GM21390 (cell line): ENCODE measurements around the gene TRIM5.
"Not testable (repeated sequence)": the region's sequence is repeated elsewhere in the genome, so short reads cannot be mapped to it uniquely, and the experiment has no call there.

Source experiments
- ATAC-seq: cut with Tn5 transposase; IDR thresholded peaks from one replicate; pipeline ENCODE4 v1.9.1; 2021; ENCODE audit not compliant: unreplicated experiment

TRIM5 gene, protein sequence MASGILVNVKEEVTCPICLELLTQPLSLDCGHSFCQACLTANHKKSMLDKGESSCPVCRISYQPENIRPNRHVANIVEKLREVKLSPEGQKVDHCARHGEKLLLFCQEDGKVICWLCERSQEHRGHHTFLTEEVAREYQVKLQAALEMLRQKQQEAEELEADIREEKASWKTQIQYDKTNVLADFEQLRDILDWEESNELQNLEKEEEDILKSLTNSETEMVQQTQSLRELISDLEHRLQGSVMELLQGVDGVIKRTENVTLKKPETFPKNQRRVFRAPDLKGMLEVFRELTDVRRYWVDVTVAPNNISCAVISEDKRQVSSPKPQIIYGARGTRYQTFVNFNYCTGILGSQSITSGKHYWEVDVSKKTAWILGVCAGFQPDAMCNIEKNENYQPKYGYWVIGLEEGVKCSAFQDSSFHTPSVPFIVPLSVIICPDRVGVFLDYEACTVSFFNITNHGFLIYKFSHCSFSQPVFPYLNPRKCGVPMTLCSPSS

DNA sequence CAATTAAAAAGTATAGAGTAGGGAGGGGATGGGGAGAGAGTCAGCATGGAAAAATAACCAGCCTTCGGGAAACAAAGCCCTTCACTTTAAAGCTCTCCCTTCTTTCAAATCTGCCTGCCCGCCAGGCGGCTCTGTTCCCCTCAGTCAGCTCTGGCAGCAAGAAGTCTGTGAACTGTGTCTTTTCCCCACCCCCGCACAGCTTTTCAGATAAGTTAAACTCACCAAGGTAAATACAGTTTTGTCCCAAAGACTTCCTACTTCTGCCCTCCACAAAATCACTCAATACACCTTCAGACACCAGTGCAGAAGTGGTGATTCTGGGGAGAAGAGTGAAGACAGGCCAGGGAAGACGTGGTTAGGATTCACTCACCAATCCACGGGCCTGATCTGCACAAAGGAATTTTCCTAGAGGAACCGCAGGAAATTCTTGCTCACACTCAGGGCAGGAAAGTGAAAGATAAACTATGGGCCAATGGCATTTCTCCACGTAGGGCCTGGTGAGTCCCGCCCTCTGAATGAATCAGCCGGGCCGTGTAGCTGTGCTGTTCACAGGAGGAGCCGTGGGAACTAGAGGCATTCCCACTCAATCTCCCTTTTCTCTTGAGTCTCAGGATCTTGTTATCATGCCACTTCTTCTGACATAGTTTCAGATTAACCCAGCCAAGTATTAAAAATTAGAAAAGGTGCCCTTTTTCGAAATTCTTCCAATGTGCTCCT, at the start of gene TRIM5:
TSS of gene TRIM5 (minus strand) at position 429 of the 717 bp plus-strand sequence. CDS start 4,897 bp downstream, outside the sequence.
- ATAC-seq = peak; percentile 75

DNA sequence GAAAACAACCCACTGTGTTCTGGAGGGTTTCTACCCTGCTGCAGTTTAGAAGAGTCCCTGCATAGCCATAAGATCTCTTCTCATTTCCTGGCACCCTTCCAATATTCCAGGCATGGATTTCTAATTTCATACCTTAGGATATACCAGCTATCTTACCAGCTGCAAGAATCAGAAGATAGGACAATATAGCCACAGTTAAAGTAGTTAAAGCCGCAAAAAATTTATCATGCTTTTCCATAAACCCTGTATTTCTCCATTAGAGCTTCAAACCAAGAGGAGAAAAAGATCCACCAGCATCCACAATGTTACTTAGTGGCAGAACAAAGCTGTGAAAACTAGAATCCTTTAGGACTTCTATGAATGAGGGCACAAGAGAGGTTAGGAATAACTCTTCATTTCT, 42.8 kb upstream of the TRIM5 start:
- ATAC-seq = no peak

- ATAC-seq = no peak
These were observed 41.5 kb upstream of the TRIM5 start for GRCh38 chr11:5726351-5726750.

DNA sequence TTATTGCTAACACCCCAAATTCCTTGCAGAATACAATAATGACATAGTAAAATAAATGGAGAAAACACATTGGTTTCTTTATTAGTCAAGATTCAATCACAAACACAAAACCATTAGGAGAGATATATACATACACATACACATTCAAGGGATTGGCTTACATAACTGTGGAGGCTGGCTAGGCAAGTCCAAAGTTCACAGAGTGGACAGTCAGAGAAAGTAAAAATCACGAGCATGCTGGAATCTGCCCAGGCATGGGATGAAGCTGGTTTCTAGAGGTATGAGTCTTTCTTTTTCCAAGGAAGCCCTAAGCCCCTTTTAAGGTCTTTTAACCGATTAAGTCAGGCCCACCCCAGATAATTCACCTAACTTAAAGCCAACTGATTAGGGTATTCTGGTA, 37.7 kb upstream of the TRIM5 start:
- no peak for ATAC-seq

DNA sequence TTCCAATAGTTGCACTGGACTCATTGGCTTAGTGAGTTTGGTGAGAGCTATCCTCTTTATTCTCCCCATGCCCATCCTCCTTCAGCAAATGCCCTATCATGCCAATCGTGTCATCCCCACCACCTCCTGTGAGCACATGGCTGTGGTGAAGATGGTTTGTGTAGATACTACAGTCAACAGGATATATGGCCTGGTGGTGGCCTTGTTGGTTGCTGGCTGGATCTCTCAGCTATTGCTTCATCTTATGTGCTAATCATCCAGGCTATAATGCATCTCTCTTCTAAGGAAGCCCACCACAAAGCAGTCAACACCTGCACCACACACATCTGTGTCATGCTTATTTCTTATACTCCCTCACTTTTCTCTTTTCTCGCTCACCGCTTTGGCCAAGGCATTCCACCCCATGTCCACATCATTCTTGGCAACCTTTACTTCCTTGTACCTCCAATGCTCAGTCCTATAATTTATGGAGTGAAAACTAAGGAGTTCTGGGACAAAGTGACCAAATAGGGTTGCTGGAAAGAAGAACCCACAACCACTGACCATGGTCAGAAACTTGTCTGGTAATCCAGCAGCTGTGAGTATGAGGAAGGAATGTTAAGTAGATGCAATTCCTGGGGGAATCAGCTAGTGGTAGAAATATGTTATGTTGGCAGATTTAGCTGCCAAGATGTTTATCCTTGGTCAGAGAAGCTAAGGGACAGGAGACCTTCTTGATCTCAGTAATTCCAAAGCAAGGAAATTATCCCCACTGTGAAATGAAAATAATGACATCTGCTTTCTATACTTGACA, 35.0 kb upstream of the TRIM5 start:
- no peak for ATAC-seq

DNA sequence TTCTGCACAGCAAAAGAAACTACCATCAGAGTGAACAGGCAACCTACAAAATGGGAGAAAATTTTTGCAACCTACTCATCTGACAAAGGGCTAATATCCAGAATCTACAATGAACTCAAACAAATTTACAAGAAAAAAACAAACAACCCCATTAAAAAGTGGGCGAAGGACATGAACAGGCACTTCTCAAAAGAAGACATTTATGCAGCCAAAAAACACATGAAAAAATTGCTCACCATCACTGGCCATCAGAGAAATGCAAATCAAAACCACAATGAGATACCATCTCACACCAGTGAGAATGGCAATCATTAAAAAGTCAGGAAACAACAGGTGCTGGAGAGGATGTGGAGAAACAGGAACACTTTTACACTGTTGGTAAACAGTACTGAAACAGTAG, 31.6 kb upstream of the TRIM5 start:
- not testable (repeated sequence) for ATAC-seq

DNA sequence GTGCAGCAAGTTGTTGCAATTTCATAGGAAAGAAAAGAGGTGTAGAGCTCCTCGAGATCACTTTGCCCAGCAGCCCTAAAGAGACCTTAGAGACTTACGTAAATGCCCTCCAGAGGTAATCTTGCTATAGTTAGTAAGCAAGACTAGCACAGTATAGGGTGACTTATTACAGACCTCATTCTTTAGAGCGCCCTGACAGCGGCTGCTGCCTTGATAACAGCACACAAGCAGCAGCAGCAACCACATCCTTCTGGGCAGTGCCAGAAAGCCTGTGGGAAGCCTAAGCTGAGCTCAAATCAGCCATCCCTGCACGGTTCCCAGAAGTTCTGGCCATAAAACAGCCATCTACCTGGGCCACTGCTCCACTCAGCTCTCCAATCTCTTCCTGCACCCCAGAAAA, 28.8 kb upstream of the TRIM5 start:
- ATAC-seq = no peak

DNA sequence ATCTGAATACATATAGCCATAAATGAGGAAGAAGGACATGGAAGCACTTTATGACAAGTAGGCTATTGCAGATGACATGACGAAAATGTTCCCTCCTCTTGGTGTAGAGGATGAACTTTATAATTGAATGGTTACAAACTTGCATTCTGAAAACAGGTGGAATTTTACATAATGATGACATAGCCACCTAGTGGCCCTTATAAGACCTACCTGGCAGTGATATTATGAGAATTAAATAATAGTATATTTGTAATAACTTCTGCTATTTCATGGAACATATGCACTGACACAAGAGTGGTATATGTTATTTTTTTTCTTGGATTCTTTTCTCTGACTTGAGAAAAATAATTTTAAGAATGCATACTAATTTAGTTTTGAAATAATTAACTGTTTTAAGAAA, 27.6 kb upstream of the TRIM5 start:
- ATAC-seq = peak; percentile 49

DNA sequence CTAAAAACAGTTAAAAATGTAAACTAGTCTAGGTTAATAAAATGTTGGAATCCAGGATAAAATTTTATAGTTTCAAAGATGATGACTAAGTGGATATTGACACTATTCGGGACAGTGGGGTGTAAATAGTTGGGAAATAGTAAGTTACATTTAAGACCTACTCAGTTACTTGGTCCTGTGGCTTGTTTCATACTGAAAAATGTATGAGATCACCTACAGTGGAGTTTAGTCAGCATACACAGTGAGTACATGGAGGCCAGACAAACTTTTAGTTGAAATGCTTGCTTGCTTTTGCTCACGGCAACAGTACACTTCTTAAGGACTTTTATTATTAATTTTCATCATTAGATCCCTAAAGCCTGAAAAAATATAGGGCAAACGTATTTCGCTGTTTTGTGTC, 20.8 kb upstream of the TRIM5 start:
- no peak for ATAC-seq

GRCh38 chr11:5703741-5704536, 19.1 kb upstream of the TRIM5 start:
- ATAC-seq = peak; percentile 70

GRCh38 chr11:5701055-5701577, 16.2 kb upstream of the TRIM5 start:
- no peak for ATAC-seq

- no peak for ATAC-seq
These were observed 15.7 kb upstream of the TRIM5 start for GRCh38 chr11:5700421-5701054.

GRCh38 chr11:5698281-5698680, 13.4 kb upstream of the TRIM5 start:
- ATAC-seq = no peak

GRCh38 chr11:5696210-5696609, 11.3 kb upstream of the TRIM5 start:
- no peak for ATAC-seq

GRCh38 chr11:5695580-5695979, 10.7 kb upstream of the TRIM5 start:
- ATAC-seq = no peak

DNA sequence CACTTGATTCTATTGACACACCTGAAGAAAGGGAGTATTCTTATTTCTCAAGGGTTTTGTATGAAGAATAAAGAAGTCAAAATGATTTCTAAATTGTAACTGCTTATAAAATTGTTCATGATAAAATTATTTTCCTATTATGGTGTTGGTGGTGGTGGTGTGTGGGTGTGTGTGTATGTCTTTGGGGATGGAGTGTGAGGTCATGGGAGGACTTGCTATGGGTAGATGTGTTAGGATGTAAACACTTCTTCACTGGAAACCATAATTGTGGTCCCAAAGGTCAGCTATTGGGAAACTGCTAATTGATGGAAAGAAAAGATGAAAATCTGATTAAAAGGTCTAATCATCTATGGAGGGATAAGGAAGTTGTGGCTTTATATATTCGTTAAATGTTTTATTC, 9.8 kb upstream of the TRIM5 start:
- ATAC-seq = no peak

DNA sequence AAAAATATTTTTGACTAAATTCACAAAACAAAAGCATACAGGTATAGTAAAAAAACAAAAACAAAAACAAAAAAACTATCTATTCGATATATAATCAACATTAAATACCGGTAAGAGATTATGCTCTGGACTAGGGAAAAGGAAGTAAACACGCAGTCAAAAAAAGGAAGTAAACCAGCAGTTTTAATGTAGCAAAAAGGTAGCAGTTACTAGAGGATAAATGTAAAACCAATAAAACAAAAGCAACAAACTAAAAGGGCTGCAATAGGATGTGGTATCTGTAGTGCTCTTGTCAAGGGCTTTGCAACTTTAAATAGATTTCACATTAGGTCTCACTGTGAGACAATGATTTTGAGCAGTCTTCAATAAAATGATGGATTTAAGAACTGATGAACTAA, 7.1 kb upstream of the TRIM5 start:
- no peak for ATAC-seq

- ATAC-seq = not testable (repeated sequence)
These were observed 6.5 kb upstream of the TRIM5 start for GRCh38 chr11:5691238-5691963.

DNA sequence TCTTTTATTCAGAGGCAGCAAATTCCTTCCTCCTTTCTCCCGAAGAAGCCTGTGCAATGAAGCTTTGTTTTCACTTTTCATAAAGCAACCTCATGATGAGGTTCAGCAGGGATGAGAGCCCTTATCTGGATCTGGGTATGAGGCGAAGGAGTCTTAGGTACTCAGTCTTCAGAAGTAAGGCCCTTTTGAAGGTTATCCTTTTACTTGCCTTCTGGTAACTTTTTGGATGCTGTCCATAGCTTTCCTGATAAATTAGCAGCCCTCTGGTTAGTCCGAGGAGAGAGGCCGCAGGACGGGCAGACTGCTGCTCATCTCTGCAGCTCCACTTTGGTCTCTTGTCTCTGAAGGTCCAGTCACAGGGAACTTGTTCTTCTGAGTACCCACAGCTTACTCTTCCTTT, 5.9 kb upstream of the TRIM5 start:
- ATAC-seq = no peak
